NCI-H69 (cell line): Measurements from ENCODE around the gene MAP2K6.
A peak's percentile ranks its signal among the peaks of the same experiment; 100 is the strongest.

Experiments used
- DNase-seq: peaks from one replicate; lab custom pipeline; 2025; lab: John Stamatoyannopoulos, UW

MAP2K6 gene

DNA sequence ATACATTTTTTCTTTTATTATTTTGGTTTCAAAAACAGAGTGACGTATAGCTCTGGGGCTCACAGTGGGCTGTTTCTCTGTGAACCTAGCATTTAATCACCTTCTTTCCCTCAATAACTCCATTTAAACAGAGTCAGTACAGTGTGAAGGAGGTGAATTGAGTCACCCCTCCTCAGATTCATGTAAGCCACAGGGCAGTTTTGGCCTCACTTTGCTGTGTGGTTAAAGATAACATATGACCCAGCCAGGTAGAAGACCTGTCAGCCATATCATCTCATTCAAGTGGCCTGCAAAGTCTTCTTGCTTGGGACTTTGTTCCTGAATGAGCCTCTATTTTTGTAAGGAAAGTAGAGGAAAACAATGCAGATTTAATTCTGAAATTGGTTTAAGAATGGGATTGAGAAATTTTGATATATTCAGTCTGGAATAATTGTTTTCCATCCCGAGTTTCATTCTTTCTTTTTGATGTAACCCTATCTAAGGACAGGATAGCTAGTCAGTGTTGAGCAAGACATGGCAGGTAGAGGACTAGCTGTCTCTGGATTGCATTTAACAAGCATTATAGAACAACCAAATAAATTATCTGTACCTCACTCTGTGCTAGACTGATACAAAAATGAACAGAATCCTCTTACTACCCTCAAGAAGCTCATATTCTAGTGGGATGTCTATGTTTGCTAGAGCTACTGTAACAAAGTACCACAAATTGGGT, 13.1 kb downstream of the MAP2K6 start:
- DNase-seq: no peak

DNA sequence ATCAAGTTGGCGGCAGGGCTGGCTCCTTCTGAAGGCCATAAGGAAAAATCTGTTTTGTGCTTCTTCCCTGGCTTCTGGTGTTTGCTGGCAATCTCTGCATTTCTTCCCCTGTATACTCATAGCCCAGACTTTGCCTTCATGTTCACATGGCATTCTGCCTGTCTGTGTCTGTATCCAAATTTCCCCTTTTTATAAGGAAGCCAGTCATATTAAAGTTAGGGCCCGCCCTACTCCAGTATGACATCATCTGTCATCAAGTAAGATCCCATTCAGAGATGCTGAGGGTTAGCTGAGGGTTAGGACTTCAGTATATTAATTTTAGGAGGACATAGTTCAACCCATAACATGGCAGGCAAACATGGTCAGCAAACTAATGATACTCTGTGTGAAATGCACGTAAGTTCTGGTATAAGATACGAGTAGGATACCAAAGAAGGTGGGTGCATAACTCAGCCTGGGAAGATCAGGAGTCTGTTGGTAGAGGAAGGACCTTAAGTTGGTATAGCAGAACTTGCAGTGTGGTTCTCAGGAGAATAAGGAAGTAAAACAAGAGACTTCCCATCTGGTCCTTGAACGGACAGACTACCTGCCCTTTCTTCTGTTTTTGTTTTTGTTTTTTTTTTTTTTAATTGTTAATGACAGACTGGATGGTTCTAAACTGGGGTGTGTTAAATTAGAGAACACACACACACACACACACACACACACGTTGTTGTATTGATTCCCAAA, 13.9 kb downstream of the MAP2K6 start:
- DNase-seq: no peak

DNA sequence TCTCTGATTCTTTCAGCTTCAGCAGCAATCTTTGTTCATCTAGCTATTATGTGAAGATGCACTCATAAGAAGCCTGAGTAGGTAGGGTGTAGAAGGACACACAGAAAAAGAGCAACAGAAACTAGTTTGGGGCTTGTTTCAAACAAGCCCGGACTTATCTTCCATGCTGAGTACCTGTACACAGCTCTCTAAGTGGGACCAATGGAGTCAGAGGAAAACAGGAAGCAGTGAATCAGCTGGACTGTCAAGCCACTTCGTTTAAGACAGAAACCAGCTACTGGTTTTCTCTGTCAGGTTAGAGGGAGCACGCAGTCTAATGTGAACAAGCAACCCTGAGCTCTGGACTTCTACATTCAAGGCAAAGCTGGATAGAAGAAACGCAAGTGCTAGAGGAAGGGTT, 16.0 kb downstream of the MAP2K6 start:
- DNase-seq: no peak

DNA sequence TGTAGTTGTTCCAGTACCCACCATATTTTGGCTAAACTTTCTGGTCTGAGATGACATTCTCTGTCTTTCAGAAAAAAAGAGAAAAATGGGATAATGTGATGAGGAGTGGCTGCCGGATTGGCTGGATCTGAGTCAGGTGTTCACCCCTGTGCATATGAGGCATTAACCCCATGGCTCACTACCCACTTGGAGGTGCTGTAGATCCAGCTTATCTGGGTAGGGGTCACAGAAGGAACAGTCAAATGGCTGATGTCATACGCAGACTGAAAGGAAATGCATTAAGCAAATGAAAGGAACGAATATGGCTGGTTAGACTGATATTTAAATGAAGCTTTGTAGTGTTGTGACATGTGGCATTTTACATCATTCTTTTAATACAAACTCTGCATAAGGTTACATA, 17.3 kb downstream of the MAP2K6 start:
- DNase-seq: no peak

DNA sequence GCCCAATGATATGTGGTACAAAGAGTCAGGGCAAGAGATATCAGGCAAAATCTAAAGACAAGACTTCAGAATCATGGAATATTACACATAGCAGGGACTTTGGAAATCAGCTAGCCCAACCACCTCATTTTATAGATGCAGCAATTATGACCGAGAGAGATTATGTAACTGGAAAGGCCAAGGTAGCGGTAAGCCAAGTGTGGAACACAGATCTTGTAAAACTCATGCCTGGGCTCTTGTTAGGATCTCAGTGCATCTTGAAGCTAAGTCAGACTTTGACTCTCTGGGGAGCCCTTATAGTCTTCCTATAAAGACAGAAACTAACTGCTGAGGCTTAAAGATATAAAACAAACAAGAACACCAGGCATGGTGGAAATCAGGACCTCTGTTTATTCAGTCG, 18.6 kb downstream of the MAP2K6 start:
- DNase-seq: no peak

DNA sequence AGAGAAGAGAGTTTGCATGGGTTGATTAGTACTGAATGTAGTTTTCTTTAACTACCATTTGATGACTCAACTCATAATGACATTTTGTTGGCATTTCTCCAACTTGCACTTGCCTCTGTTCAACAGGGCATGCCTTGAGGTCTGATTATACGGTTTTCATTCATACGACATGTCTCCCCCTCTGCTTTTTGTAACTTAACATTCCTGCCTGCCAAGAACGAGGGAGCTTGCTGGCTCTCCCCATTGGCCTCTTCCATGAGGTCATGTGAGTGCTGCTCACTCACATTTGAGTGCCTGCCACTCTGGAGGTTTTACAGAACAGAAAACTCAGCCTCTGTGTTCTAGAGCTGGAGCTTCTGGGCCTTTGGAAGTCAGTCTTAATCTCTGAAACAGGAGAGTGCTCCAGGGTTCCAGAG, 19.7 kb downstream of the MAP2K6 start:
- DNase-seq: peak; percentile 25

DNA sequence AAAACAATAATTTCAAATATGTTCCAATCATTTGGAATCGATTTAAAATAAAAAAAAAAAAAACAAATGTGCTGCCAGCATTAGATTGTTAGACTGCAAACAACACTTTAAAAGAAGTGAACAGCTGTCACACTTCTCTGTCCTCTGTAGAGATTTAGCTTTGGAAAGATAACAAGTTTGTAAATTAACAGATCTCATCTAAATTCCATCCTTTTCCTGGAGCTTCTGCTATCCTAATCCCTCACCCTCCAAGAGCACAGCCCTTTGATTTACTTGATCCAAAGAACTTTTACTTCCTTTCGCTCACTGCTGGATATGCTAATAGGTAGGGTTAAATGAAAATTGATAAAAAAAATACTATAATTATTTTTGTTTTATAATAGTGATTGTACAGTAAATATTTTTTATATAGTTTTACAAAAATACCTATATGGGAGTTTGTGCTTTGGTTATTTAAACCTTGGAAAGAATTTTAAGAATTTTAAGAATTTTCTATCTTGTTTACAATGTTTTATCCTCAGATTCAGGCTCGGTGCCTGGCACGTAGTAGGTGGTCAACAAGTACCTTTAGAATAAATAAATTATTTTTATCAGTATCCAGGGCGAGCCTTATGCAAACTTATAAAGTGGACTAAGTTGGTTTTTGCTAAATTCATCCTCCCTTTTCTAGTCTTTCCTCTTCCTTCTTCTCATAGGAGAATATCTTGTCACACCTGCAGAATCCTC, 21.6 kb downstream of the MAP2K6 start:
- DNase-seq: no peak

DNA sequence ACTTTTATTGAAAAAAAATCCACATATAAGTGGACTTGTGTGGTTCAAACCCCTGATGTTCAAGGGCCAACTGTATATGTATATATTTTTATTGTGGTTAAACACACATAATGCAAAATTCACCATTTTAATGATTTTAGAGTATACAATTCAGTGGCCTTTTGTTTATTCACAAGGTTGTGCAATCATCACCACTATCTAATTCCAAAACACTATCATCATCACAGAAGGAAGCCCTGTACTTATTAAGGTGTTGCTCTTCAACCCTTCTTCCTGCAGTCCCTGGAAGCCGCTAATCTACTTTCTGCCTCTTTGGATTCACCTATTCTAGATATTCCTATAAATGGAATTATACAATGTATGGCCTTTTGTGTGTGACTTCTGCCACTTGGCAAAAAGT, 23.0 kb downstream of the MAP2K6 start:
- DNase-seq: no peak

DNA sequence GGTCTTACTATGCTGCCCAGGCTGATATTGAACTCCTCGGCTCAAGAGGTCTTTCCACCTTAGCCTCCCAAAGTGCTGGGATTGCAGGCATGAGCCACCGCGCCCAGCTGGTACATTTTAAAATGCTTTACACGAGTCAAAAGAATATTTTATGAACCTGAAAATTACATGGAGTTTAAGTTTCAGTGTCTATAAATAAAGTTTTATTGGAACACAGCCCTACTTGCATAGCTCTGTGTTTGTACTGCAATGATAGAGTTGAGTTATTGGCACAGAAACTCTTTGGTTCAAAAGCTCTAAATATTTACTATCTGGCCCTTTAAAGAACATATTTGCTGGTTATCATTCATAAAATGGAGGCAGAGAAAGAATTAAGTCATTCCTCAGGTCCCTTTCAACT, 24.3 kb downstream of the MAP2K6 start:
- DNase-seq: no peak

DNA sequence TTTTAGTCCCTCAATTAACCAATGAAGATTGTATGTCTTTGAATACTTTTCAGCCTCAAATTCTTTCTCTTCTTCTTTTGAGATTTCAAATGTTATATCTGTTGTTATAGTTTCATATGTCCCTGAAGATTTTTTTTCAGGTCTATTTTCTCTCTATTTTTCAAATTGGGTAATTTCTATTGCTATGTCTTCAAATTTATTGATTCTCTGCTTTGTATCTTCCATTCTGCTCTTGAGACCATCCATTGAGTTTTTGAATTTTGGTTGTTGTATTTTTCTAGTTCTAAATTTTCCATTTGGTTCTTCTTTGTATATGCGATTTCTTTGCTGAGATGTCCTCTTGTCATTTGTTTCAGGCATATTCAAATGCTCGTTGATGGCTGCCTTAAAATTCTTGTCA, 26.7 kb downstream of the MAP2K6 start:
- no peak for DNase-seq

DNA sequence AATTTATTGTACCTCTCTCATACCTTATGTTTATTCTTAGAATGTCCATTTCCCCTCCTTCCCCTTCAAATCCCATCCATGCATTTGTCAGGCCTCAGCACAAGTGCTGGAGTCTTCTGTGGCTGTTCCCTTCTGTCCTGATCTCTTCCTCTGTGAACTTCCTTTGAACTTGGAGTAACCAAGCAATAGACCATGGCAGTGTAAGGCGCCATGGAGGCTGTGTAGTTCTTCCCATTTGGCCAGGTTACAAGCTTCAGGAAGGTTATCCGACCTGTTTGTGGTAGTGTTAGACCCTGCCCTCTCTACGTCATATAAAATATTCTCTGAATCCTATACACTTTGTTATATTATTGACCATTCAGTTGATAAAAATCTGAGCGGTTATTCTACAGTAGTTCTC, 28.6 kb downstream of the MAP2K6 start:
- DNase-seq: no peak

DNA sequence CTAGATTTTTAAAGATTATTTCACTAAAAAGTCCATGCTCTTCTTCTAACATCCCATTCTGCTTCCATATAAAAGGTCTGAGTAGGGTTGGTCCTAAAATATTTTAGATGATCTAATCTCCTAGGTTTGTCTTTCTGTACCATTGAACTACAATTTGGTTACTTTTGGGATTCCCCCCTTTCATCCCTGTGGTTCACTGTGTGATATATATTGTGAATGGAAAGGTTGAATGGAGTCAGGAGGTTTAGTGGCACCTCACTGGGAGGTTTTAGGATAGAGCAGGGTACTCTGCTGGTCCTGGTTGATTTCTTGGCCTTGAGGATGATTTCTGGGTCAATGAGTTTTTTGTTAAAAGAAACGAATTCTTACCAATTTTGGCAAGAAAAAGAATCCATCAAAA, 29.5 kb downstream of the MAP2K6 start:
- DNase-seq: no peak

DNA sequence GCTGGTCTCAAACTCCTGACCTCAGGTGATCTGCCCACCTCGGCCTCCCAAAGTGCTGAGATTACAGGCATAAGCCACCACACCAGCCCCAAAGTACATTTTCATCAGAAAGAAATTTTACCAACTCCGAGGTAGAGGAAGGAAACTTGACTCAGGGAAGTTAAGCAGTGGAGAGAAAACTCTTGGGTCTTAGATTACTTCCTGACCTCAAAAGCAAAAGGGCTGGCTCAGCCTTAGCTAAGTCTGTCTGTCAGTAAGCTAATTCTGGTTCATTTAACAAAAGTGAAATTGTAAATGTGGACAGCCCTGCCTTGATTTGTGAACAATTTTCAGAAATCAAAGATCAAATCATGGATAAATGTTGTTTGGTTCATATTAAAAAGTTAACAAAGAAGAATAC, 30.6 kb downstream of the MAP2K6 start:
- DNase-seq: no peak

DNA sequence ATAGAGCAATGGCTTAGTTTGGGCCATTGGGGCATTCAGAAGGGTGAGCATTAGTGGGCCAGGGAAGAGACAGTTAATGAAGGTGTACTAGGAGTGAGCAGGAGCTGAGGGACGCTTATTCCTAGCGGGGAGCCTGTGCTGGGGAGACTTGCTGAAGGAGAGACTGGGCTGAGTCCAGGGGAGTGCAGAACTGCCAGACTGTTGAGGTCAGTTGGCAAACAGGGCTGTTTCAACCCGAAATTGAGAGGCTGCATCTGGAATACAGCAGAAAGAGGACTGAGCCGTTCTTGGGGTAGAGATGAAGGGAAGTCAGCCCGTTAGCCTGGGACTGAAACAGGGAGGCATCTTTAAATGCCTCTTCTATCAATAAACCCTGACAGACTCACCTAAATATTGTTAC, 33.2 kb downstream of the MAP2K6 start:
- DNase-seq: no peak

DNA sequence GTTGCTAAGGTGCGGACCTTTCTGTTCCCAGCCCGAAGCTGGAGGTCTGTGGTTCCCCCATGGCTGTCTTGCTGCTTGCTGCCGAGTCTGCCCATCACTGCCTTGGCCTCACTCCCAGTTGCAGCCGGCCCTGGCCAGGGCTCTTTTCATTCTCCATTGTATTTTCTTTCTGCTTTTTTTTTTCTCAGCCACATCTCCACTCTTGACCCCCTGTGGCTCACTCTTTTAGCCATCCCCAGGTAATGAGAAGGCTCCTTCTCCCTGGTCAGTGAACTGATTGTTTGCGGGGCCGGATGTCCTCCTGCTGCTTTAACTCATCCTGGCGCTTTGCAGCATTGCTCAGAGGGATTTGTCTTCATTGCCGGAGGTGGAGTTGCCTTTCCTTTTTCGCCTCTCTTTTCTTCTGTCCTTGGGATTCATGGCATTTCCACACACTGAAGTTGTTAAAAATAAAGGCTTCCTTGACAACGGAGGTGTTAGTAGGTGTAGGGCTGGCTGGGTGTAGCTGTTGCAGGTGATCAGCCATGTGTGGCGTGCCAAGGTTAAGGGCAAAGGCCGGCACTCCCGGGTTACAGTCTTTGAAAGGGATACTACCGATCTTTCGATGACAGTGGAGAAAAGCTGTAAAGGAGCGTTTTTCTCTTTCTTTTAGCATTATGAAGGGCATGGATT, 34.1 kb downstream of the MAP2K6 start:
- DNase-seq: peak; percentile 18

DNA sequence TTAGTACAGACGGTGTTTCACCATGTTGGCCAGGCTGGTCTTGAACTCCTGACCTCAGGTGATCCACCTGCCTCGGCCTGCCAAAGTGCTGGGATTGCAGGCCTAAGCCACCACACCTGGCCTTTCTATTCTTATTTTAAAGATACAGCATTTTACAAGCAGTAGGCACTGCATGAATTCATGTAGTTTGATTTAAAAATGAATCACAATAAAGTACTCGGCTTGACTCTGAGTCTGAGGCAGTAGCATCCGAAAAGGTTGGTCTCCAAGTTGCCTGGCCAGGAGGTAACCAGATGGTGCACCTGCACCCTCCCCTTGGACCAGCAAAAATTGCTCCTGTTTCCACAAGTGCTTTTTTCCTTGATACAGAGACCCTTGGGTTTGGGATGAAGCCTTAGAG, 35.6 kb downstream of the MAP2K6 start:
- no peak for DNase-seq

DNA sequence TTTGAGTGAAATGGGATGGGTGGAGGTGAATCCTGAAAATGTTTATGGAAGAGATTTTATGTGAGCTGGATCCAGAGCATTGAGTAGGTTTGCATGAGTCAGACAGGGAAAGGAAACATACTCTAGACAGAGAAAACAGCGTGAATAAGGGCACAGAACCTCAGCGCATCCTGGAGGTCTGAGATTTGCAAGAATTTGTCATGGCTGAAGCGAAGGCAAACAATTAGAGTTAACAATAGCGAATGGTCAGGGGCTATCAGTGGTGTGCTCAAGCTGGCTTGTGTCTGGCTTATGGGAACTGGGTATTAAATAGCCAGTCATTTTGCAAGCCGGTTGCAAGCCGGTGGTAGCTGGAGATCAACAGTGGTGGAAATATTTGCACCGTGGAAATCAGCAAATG, 36.4 kb downstream of the MAP2K6 start:
- DNase-seq: no peak

DNA sequence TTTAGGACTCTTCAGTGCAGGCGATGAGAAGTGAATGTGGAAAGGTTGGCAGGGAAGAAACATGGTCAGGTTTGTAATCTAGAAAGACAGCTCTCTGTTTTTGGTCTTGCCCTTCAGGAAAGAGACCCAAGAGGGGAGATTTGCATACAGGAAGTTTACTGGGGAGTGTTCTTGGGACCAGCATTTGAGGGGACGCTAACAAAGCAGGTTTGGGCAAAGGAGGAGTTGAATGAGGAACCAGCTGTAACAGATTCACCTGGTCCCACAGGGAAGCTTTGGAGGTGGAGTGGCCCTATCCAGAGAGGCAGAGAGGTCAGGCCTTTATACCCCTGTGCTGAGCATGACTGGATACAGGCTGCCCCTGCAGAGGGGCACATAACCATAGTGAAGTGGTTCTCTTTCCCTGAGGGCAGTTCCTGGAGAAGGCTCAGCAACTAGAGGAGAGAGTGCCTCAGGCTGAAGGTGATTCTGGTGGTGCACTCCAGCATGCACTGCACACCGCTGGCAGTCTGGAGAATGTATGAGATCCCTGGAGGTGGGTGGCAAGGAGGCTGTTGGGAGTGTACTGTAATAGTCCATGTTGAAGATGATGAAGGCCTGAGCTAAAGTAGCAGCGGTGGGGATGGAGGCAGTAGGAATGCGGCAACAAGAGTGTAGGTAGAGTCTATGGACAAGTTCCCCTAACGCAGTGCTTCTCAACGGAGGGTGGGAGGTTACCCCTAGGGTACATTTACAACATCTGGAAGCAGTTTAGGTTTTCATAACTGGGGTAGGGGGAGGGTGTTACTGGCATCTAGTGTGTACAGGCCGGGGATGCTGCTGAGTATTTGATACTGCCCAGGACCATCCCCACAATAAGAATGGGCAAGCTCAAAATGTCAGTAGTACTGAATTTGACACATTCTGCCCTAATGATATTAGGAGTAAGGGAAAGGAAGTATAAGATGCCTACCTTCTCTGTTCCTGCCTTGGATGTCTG, 37.2 kb downstream of the MAP2K6 start:
- no peak for DNase-seq

DNA sequence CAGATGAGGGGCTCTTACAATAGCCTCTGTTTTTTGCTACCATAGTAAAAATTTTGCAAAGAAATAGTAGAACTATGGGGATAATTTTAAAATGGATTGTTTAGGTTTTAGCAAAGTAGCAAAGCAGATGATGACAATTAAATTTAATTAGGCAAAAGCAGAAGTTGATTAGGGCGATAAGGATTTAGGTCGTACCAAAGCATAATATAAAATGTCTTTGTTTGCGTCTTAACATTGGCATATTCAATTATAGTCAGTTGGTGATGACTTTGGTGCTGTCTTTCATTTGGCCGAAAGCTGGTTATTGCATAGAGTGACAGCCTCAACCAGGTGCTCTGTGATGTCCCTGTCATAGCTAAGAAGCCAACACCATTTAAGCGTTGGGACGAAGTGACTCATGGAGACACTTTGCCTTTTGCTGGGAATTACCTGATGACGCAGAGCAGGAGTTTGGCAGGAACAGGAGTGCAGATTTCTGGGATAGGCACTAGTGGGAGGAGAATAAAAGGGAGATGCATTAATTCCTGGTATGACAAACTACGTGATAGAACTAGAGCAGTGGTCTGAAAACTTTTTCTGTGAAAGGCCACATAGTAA, 38.3 kb downstream of the MAP2K6 start:
- no peak for DNase-seq

DNA sequence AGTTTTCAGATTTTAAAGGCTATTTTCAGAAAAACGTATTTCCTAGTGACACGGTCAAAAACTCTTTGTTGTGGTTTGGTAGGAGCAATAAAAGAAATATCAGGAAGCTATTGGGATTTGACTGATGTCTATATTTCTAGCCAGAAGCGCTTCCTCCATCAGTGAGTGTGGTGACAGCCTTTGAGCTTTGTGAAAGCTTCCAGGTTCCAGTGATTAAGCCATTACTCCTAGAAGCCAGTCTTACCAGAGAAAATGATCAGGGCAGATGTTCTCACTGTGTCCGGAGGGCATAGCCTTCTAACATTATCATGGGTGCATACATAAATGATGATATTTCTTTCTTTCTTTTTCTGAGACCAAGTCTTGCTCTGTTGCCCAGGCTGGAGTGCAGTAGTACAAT, 39.6 kb downstream of the MAP2K6 start:
- no peak for DNase-seq

DNA sequence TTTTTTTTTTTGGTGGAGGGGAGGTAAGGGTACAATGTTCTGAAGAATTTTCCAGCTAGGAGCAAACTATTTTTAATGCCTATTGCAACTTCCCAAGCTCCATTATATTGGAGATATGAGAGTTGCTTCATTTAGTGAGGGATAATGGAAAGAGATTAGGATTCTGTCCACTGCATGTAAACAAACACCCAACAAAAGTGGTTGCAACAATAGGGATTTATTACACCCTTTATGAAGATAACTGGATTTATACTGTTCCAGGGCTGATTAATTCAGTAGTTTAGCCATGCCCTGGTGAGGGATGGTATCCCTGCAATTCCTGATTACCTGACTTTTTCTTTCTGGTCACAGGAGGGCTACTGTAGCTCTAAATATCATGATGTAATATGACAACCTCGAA, 40.5 kb downstream of the MAP2K6 start:
- DNase-seq: no peak
